HG03175 (cell line): Measurements from ENCODE around the gene PSME2.

Source experiments
- ATAC-seq: cut with Tn5 transposase; IDR thresholded peaks from one replicate; pipeline ENCODE4 v1.9.1; 2021; ENCODE audit warnings: mild to moderate bottlenecking, moderate library complexity; ENCODE audit not compliant: unreplicated experiment

Gene PSME2

DNA sequence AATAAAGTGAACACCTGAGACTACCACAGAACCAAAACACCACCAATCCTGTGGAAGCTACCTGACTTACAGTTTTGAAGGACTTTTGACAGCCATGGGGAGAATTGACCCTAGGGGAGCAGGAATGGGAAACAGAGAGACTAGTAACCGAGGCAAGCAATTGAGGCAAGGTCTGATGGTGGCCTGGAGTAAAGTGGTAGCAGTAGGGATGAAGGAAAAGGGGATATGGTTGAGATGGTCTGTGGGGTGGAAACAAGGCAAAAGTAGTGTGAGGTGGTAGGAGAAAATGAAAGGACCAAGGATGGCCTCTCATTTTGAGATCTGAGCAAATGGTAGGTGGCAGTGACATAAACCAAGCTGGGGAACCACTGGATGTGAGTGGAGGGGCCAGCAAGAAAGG lies 10.4 kb upstream of the PSME2 start:
- ATAC-seq, result no peak

DNA sequence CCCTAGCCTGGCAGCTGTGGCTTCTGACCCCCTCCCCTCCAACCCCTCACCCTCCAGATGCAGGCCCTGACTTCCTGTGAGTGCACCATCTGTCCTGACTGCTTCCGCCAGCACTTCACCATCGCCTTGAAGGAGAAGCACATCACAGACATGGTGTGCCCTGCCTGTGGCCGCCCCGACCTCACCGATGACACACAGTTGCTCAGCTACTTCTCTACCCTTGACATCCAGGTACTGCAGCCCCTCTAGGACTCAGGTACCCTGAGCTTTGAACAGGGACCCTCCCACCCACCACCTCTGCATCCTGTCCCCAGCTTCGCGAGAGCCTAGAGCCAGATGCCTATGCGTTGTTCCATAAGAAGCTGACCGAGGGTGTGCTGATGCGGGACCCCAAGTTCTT lies 8.7 kb upstream of the PSME2 start:
- no peak for ATAC-seq

DNA sequence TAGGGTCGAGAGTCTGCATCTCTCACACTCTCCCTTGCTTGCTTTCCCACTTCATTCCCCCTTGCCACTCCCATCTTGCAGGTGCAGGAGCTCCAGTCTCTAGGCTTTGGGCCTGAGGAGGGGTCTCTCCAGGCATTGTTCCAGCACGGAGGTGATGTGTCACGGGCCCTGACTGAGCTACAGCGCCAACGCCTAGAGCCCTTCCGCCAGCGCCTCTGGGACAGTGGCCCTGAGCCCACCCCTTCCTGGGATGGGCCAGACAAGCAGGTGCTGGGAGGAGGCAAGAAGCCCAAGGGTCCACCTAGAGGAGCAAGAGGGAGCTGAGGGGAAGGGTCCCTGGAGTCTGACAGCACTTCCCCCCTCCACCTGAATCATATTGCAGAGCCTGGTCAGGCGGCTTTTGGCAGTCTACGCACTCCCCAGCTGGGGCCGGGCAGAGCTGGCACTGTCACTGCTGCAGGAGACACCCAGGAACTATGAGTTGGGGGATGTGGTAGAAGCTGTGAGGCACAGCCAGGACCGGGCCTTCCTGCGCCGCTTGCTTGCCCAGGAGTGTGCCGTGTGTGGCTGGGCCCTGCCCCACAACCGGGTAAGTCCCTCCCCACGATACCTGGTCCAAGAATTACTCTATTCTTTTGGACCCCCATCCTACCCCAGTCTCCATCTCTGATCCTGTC lies 5.1 kb upstream of the PSME2 start:
- no peak for ATAC-seq

DNA sequence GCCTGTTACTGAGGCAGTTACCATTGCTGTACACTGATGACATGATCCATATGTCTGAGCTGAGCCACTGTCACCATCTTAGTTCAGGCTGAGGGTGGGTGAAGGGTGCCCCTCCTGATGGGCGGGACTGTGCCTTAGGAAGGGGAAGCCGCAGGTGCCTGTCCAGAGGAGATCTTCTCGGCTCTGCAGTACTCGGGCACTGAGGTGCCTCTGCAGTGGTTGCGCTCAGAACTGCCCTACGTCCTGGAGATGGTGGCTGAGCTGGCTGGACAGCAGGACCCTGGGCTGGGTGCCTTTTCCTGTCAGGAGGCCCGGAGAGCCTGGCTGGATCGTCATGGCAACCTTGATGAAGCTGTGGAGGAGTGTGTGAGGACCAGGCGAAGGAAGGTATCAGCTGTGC lies 4.6 kb upstream of the PSME2 start:
- ATAC-seq, result no peak

DNA sequence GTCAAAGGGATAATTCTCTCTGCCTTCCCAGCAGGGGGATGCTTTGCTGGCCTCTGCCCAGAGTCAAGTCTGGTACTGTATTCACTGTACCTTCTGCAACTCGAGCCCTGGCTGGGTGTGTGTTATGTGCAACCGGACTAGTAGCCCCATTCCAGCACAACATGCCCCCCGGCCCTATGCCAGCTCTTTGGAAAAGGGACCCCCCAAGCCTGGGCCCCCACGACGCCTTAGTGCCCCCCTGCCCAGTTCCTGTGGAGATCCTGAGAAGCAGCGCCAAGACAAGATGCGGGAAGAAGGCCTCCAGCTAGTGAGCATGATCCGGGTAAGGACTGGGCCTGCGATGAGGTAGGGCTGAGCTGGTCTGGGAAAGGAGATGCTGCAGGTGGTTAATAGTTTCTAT lies 4.2 kb upstream of the PSME2 start:
- no peak for ATAC-seq

DNA sequence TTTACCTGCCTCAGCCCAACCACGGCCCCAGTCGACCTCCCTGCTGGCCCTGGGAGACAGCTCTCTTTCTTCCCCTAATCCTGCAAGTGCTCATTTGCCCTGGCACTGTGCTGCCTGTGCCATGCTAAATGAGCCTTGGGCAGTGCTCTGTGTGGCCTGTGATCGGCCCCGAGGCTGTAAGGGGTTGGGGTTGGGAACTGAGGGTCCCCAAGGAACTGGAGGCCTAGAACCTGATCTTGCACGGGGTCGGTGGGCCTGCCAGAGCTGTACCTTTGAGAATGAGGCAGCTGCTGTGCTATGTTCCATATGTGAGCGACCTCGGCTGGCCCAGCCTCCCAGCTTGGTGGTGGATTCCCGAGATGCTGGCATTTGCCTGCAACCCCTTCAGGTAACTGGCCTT lies 3.7 kb upstream of the PSME2 start:
- ATAC-seq, result no peak

DNA sequence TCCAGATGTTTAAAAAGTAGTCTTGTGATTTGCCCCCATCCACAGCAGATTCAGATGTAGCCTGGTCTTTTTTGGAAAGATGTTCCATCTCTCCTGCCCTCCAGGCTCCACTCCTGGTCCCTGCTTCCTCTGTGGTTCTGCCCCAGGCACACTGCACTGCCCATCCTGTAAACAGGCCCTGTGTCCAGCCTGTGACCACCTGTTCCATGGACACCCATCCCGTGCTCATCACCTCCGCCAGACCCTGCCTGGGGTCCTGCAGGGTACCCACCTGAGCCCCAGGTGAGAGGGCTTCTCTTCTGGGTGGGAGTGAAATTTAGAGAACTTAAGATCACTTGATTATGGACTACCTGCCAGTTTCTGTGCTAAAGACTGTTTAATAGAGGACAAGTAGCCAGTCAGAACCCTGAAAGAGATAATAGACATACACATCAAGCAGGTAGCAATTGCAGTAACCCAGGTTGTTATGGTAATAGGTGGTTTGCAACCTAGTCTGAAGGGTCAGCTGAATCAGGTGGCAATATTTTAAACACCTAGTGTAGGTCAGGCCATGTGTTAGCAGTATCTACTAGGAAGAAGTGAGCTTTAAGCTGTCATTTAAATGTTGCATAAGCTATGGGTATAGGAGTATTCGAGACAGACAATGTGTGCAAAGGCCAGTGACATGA lies 3.0 kb upstream of the PSME2 start:
- ATAC-seq, result no peak

DNA sequence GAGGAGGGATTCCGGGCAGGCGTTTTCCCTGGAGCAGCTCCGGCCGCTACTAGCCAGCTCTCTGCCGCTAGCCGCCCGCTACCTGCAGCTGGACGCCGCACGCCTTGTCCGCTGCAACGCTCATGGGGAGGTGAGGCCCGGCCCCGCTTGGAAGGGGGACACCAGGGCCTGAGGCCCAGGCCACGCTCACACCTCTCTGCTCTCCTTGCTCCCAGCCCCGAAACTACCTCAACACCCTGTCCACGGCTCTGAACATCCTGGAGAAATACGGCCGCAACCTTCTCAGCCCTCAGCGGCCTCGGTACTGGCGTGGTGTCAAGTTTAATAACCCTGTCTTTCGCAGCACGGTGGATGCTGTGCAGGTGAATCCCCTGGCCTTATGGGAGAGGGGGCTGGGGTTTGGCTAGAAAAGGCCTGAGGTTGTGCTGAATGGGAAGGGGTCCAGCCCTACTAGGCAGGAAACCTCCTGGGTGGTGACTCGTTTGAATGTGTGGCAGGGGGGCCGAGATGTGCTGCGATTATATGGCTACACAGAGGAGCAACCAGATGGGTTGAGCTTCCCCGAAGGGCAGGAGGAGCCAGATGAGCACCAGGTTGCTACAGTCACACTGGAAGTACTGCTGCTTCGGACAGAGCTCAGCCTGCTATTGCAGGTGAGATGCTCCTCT lies 1.5 kb upstream of the PSME2 start:
- peak; percentile 1 for ATAC-seq

DNA sequence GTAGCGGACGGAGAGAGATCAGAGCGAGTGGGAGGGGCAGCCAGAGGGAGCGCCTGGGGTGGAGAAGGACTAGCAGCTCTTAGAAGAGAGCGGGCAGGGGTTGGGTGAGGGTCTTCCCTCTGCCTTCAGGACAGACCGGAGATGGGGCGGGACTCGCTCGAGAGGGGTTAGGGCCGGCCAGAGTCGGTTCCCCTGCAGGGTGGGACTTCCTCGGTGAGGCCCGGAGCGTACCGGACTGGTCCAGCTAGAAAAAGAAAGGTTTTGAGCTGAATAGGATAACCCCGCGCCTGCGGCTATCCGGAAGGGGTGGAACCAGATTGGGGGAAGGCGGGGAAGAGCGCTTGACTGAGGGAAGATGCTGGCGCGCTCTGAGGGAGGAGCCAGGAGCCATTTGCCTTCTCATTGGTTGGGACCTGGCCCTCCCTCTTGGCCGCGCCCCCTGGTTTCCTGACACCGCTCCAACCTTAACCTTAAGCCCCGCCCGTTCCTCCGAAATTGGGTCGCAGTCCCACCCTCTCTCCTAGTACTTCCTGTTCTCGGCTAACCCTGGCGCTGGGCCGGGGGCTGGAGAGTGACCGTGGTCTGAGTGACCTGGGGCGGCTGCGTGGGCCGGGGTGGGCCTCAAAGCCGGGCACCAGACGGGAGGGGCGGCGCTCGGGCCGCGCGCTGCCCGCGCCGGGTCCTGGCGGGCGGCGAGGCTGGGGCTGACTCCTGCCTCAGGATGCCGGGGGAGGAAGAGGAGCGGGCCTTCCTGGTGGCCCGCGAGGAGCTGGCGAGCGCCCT lies 759 bp upstream of the PSME2 start, which contains the start of gene RNF31:
RNF31 (plus strand) TSS at position 521 of the 783 bp plus-strand sequence; CDS start at position 722, 201 bp downstream.
- ATAC-seq, result peak; percentile 85

DNA sequence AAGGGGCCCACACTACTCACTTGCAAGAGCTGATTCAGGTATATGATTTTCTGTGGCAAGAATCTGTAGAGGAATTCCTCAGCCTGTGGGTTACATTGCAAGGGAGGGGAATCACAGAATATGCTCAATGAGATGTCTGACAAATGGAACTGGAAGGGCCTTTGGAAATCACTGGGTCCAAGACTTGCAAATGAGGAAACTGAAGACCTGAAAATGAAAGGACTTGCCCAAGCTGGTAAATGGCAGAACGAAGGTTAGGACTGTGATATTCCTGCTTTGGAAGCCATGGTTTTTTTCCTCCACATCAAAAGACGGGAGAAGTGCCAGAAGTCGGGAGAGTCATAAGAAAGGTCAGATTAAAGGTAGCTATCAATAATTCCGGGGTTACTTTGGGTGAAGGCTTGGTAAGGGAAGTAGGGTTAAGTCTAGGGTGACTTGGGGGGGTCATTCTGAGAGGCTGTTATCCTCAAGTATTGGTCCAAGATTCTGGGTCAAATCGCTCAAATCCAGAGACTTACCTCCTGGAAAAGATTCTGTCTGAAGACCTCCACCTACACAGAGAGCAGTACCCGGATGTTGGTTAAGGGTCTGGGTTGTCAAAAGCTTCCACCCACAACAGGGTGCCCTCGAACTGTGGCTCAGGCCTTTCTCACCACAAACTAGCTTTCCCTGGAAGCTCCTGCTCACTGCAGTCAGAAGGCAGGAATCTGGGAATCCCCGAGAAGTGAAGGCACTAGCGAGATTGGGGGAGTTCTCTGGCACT lies 539 bp downstream of the PSME2 start:
- ATAC-seq, result no peak

DNA sequence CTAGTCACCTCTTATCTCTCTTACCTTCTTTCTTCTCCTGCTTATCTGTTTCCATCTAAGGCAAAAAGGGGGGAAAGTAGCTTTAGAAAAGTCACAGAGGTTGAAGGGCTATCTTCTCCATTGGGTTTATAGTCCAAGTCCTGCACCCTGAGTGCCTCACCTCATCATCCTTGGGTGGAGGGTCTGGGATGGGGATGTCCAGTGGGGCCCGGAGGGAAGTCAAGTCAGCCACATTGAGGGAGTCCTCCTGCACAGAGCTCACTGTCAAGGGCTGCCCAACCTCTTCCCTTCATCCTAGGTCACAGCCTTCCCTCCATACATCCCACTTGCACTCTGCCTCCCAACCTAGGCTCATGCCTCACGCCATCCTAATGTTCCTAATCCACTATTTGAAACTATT lies 1.2 kb downstream of the PSME2 start:
- ATAC-seq, result no peak

DNA sequence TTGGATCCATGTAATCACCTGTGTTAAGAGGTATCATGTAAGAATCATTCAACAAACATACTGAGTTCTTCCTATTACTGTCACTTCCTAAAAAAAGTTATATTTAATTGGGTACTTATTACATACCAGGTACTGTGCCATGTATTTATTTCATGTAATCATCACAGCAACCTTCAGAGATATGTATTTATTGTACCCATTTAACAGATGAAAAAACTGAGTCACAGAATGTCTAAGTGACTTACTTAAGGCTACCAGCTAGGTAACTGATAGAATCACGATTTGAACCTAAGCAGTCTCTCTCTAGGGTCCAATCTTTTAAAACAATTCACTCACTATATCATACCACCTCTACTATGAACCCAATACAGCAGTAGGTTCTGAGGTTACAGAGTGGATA lies 2.0 kb downstream of the PSME2 start:
- ATAC-seq, result no peak

DNA sequence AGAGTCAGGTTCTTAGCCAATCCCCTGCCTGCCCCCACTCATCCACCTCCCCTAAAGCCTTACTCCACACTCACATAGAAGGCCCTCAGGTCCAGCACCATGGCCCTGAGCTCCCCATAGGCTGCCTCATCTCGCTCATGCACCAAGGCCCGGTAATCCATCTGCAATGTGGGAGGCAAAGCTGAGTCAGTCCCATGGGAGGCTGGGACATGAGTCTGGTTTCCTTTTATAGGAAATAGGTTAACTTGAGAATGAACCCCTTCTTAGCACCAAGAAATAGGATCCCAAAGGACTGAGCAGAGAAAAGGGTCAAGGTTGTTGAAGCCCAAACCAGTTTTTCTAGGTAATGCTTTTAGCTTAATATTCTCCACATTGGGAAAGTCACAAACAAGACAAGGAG lies 2.9 kb downstream of the PSME2 start:
- no peak for ATAC-seq

DNA sequence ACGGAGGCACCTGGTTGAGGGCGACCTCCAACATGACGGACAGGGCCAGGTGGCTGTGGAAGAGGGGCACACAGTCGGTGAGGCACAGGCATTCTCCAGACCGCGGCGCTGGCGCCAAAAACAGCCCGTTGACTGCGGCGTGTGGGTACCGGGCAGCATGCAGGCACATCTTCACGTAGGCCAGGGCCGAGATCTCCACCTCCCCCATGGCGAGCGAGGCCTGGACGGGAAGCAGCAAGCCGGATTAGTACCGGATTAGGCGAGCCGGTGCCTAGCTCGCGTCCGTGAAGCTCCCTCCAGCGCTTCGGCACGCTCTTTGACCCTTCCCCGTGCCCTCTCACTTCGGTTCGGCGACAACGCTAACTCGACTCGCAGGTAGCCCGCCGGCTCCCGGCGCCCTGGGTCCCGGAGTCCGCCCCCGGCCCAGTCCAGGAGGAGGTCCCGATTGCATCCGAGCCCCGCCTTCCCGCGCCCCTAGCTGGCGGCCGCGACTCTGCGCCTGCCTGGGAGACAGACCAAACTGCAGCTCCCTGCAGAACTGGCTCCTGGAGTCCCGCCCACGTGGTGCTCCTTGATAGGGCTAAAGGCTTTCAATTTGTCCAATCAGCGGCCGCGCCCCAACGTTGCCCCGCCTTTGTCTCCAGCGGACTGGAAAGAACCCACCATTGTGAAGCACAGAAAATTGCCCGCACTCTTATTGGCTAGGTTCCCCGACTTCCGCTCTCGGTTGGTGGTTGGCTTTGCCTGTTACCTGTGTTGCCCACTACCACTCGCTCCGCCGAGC lies 5.1 kb downstream of the PSME2 start, which contains the start of gene EMC9:
EMC9 (minus strand) TSS at position 495 of the 784 bp plus-strand sequence; CDS start at position 208, 287 bp downstream.
- ATAC-seq, result peak; percentile 89

DNA sequence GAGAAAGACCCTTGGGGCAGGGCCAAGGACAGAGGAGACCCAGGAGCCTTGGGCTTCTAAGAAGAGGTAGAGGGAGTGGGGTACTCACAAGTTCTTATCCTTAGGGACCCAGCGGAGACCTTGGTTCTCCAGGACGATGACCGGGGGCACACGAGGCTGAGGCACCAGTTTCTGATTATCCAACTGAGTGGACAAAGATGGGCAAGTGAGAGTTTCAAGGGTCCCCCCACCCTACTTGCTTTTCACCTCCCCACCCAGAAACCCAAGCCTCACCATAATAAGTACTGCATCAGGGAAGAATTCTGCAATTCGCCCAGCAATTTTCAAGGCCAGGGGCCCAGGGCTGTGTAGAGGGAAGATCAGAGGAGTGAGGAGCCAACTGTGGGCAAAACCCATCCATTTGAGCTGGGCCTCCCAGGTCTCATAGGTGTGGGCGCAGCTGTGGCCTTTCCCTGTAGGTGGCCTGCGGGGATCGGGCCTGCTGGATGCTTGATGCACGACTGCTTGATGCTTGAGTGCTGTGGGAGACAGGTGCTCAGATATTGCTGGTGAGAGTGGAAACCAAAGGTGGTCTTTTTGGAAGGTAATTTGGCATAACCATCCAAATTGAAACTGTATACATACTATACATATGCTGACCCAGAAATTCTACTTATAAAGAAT lies 7.0 kb downstream of the PSME2 start:
- no peak for ATAC-seq

DNA sequence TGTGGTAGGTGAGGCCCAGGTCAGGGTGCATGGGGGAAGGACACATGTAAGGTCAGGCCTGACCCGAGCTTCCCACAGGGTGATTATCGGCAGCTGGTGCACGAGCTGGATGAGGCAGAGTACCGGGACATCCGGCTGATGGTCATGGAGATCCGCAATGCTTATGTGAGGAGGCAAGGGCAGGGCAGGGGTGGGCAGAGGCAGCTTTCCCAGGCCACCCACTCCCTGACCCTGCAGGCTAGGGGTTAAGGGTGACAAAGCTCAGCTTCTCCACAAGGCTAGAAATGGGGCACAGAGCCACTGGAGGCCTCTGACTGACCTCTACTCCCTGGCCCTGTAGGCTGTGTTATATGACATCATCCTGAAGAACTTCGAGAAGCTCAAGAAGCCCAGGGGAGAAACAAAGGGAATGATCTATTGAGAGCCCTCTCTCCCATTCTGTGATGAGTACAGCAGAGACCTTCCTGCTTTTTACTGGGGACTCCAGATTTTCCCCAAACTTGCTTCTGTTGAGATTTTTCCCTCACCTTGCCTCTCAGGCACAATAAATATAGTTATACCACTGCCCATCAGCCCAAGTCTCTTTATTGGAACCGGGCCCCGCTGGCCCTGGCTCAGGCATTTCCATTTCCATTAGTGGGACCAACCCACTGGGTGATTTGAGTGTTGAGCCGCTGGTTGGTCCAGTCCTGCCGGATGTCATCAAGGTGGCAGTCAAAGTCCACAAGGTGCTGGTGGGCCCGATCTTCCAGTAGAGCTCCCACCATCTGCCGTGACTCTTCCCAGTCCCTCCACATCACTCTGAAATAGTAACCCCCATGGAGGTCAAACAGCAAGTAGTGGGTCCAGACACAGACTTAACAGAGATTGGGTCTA lies 7.8 kb downstream of the PSME2 start:
- no peak for ATAC-seq

DNA sequence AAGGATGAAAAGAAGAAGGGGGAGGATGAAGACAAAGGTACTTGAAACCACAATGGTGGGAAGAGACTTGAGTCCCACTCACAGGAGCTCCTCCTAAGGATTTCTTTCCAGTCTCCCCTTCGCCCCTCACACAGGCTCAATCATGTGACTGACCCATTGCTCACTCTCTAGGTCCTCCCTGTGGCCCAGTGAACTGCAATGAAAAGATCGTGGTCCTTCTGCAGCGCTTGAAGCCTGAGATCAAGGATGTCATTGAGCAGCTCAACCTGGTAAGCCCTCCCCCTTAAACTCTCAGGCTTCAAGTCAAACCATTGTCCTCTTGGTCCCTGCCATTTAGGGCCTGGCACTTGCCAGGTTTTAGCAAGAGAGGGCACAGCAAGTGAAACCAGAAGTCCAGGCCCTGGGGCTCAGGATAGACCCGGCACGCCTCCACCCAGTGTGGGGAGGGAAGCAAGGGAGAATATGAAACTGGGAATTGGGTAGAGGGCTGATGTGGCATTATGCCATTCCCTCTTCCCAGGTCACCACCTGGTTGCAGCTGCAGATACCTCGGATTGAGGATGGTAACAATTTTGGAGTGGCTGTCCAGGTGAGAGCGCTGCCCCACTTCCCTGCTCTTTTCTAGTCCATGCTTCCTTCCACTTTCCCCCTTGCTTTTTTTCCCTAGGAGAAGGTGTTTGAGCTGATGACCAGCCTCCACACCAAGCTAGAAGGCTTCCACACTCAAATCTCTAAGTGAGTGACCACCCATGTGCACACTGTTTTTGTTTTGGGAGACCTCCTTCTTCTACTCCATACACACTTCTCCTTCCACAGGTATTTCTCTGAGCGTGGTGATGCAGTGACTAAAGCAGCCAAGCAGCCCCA lies 8.6 kb downstream of the PSME2 start:
- no peak for ATAC-seq
